Kidney epithelial cell (primary cell): ENCODE results near the gene PLSCR3. TPM values are rescaled to one million over a fixed set of nuclear protein-coding genes. Genes with fewer than 3 reads are reported as not detected.

Experiments used
- DNase-seq: peaks from one replicate; pipeline ENCODE4 v3.0.0-alpha.2; 2010; ENCODE audit warnings: low read depth
- H3K27me3 ChIP-seq: 2 replicates; pipeline ENCODE4 v1.6.0; 2011; ENCODE audit warnings: low read length; ENCODE audit not compliant: control insufficient read depth, insufficient read depth
- H3K36me3 ChIP-seq: 2 replicates; pipeline ENCODE4 v1.5.1; 2011; ENCODE audit warnings: low read length; ENCODE audit not compliant: control insufficient read depth, insufficient read depth
- H3K4me3 ChIP-seq: 2 replicates; pipeline ENCODE4 v1.5.1; 2011; ENCODE audit warnings: low read depth, mild to moderate bottlenecking, control low read depth, low read length
- total RNA-seq: library from RNA; depleted of rRNA; stranded (reverse); fragments of >200 nt; gene quantifications from 2 replicates; pipeline ENCODE4 v1.2.3, GENCODE V29; 2015
- TF ChIP-seq, protein P1 (sequence below): IDR thresholded peaks from 2 replicates; pipeline ENCODE4 v1.5.1; 2011; ENCODE audit warnings: mild to moderate bottlenecking, moderate library complexity, low read length, control low read depth, inconsistent platforms; ENCODE audit not compliant: insufficient read depth, poor library complexity, severe bottlenecking

Gene PLSCR3
- total RNA-seq, 1 donor from 2014 or later: 61.8 TPM

DNA sequence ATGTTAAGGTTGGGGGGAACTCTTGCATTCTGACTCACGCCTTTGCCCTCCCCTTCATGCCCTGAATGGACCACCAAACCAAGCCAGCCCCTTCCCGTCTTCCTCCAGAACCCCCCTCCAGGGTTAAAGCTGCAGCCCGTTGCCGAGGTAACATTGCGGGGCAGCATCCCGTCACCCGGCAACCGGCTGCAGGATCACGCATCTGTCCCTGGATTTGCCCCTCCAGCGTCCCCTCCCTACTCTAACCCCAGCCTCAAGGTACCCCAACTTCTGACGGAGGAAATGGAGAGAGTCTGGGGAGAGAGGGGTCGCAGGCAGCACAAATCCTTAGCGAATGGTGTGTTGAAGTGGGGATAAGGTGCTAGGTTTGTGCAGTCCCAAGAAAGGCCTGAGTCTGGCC is 12.8 kb upstream of the PLSCR3 start:
- no peaks in the 10 kb centered on the region for H3K36me3 ChIP-seq
- H3K27me3 ChIP-seq: no peaks in the 10 kb centered on the region
- TF ChIP-seq, protein P1, sequence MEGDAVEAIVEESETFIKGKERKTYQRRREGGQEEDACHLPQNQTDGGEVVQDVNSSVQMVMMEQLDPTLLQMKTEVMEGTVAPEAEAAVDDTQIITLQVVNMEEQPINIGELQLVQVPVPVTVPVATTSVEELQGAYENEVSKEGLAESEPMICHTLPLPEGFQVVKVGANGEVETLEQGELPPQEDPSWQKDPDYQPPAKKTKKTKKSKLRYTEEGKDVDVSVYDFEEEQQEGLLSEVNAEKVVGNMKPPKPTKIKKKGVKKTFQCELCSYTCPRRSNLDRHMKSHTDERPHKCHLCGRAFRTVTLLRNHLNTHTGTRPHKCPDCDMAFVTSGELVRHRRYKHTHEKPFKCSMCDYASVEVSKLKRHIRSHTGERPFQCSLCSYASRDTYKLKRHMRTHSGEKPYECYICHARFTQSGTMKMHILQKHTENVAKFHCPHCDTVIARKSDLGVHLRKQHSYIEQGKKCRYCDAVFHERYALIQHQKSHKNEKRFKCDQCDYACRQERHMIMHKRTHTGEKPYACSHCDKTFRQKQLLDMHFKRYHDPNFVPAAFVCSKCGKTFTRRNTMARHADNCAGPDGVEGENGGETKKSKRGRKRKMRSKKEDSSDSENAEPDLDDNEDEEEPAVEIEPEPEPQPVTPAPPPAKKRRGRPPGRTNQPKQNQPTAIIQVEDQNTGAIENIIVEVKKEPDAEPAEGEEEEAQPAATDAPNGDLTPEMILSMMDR: no peak
- DNase-seq: no peak
- no peak overlapping the region for H3K4me3 ChIP-seq

DNA sequence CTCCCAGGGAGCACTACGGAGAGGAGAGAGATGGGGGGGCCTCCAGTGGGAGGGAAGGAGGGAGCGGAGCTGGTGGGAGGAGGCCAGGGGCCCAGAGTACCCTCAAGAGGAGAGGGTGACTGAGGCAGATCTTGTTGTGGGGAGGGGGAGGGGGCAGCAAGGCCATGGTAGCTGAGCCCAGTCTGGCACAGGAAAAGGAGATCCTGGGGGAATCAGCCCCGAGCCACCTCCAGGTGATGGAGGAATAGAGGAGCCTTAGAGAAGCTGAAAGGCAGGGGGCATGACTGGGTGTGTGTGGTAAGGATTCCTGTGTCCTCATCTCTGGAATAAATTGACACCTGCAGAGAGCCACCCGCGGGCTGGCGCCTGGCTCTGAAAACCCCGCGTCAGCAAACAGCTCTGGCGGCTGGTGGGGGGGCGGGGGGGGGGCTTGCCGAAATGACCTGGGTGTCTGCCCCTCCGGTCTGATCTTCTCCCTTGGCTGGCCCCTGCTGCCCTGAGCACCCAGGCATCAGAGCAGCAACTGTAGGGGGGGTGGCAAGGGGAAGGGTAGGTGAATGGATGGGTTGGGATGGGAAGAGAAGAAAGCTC is 12.0 kb upstream of the PLSCR3 start:
- Histone ChIP-seq H3K27me3 (no peaks in the 10 kb centered on the region), H3K4me3 (no peak overlapping the region), H3K36me3 (no peaks in the 10 kb centered on the region)
- TF ChIP-seq, protein P1: no peak
- no peak for DNase-seq

DNA sequence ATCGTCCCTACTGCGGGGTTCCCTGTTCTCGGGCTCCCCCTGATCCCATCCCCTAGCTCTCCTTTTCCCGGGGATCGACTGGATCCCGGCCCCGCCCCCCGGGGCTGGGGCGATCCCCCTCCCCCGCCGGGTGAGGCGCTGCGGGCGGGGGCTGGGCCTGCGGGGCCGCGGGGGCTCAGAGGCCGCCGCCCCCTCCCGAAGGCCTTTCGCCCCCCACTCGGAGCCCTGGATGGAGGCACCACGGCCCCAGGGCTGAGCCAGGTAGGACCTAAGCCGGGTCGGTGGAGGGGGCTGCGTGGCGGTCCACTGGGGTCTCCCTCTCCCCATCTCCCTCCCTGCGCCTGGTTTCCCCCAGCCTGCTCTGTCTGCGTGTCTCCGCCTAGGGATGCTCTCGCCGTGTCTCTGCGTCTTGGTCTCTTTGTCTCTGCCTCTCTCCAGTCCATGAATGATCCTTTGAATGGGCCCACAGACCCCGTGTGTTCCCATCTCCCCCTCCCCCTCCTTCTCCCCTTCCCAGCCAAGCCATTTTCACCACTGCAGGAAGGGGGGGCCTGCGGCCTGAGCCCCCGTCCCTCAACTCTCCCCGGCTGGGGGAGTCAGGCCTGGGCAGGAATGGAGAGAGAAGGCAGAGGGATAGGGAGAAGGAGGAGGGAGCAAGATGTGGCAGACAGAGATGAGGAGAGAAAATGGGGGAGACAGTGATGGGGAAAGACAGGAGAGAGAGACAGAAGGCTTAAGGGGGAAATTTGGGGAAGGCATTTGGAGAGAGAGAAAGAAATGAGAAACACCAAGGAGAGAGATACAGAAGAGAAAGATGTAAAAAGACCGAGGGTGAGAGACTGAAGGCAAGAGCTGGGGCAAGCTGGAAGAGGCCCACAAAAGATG is 11.3 kb upstream of the PLSCR3 start:
- Histone ChIP-seq H3K4me3 (peak overlapping the region; percentile 72), H3K36me3 (no peaks in the 10 kb centered on the region), H3K27me3 (no peaks in the 10 kb centered on the region)
- DNase-seq: no peak
- TF ChIP-seq, protein P1: no peak

DNA sequence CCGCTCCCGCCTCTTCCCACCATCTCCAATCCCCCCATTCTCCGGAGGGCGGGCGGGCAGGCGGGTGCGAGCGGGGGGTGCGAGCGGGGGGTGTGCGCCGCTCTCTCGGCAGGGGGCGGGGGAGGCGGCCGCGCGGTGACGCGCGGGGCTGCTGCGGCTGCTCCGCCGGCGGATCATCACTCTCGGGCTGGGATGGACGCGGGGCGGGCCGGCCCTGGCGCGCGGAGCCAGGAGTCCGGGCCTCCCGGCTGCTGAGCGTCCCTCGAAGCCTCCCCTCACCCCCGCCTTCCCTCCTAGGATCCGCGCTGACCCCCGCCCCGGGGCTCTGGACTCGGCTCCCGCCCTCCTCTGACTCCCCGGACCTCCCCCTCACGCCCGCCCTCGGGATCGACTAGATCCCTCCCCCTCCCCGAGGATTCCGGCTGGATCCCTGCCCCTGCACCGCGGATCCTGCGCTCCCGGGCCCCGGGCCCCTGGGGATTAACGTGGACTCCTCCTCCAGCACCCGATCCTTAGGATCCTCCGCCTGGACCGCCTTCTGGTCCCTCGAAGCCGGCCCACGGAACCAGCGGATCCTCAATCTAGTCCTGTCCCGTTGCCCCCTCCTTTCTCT is 10.5 kb upstream of the PLSCR3 start:
- peak overlapping the region; percentile 72 for H3K4me3 ChIP-seq
- no peaks in the 10 kb centered on the region for H3K36me3 ChIP-seq
- no peak for DNase-seq
- no peaks in the 10 kb centered on the region for H3K27me3 ChIP-seq
- TF ChIP-seq, protein P1: no peak

DNA sequence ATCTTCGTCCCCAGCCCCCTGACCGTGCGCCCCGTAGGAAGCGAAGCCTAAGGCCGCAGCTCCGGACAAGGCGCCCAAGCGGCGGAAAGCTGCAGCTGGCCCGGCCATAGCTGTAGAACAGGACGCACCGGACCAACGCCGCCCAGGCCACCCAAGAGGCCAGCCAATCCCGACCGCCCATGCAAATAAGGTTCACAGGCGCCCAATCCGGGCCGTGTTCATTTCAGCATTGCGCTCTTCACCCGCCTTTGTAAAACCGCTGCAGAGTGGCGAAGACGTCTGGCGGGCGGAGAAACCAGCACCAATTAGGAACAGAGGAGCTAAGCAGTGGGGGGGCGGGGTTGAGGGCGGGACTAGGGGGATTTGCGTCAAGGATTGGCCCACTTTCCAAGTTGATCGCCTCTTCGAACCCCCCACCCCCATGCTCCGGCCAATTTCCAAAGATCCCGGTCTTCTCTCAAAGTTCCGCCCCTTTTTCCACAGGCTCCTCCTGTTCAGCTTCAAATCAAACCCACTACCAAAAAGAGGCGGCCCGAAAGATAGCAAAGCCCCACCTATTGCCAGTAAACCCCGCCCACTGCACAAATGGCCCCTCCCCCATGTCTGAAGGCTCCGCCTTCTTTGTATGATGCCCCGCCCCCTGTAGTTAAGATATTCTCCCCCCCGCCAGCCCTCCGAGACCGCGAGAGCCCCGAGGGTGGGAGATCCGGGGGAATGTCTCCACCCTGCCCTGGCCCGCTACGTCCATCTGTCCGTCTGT is 9.8 kb upstream of the PLSCR3 start, which contains the start of gene TMEM256:
TSS of gene TMEM256 (minus strand) at position 121 of the 760 bp plus-strand sequence. CDS start at position 108, 13 bp downstream.
- Histone ChIP-seq H3K27me3 (no peaks in the 10 kb centered on the region), H3K36me3 (no peaks in the 10 kb centered on the region), H3K4me3 (peak within 1 kb of the TSS; percentile 72)
- peak; percentile 96 for DNase-seq
- TF ChIP-seq, protein P1: no peak
